Measurements from ENCODE around the gene COX19.

GRCh38 chr7:994592-995308 lies 19.4 kb upstream of the COX19 start:
- no peak for TF ChIP-seq POLR2AphosphoS5 (IDR thresholded peaks at IDR 0.05)
- TF ChIP-seq CTCF (IDR thresholded peaks at IDR 0.05), result no peak
- TF ChIP-seq EP300 (IDR thresholded peaks at IDR 0.05), result no peak
- no peak for TF ChIP-seq POLR2A (IDR thresholded peaks at IDR 0.05; ENCODE audit: low read depth)
